Fibroblast of the conjunctiva (primary cell): ENCODE results near the gene TAF6.

Experiments
- DNase-seq: peaks from one replicate; pipeline ENCODE4 v3.0.0-alpha.2; 2010; ENCODE audit warnings: low read depth

TAF6 gene

DNA sequence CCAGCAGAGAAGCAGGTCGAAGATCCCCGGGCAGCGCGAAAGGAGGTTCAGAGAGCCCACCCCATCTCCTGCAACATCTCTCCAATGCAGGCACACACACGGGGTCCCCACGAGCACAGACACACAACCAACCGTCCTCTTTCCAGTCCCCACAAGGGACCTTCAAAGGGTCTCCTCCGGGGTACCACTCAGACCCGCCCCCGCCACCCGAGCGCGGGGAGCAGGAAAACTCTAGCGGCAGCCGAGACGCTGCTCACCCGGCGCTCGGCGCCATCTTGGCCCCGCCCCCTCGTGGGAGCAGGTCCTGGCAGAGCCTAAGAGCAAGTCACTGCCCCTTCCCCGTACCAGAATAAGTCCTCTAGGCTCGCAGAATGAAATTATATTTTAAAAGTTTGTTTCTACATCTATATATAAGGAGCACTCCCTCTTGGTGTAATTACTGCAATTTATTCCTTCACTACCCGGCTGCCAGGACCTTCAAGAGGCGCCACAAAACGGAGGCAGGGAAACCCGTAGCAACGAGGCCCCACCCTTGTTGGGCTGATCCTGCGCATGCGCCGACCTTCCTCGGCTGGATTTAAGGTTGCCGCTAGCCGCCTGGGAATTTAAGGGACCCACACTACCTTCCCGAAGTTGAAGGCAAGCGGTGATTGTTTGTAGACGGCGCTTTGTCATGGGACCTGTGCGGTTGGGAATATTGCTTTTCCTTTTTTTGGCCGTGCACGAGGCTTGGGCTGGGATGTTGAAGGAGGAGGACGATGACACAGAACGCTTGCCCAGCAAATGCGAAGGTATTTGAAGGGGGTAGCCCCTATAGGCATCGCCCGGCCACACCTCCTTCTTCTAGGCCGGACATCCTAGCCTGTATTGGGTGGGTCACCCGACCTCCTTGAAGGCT lies at the start of gene TAF6, which contains the start of gene CNPY4:
TSS of gene TAF6 (minus strand) at position 287 of the 898 bp plus-strand sequence. CDS start 5,149 bp downstream, outside the sequence.
TSS of gene CNPY4 (plus strand) at position 563 of the 898 bp plus-strand sequence. CDS start at position 674, 111 bp downstream.
- DNase-seq: peak; percentile 92

DNA sequence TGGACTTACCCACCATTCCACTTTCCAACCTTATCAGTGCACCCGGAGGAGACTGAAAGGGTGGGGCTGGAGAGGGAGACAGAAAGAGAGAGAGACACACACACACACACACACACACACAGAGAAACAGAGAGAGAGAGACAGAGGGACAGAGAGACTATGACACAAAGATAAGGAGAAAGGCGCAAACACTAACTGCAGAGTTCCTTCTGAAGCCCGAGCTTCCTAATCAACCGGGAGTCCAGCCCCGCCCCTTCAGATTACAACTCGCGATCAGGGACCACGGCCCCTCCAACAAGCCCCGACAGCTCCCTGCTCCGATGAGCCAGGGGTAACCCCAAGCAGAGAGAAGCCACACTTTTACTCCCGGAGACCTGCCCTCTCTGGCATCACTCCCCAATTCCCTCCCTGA lies 48.8 kb upstream of the TAF6 start:
- DNase-seq: no peak

DNA sequence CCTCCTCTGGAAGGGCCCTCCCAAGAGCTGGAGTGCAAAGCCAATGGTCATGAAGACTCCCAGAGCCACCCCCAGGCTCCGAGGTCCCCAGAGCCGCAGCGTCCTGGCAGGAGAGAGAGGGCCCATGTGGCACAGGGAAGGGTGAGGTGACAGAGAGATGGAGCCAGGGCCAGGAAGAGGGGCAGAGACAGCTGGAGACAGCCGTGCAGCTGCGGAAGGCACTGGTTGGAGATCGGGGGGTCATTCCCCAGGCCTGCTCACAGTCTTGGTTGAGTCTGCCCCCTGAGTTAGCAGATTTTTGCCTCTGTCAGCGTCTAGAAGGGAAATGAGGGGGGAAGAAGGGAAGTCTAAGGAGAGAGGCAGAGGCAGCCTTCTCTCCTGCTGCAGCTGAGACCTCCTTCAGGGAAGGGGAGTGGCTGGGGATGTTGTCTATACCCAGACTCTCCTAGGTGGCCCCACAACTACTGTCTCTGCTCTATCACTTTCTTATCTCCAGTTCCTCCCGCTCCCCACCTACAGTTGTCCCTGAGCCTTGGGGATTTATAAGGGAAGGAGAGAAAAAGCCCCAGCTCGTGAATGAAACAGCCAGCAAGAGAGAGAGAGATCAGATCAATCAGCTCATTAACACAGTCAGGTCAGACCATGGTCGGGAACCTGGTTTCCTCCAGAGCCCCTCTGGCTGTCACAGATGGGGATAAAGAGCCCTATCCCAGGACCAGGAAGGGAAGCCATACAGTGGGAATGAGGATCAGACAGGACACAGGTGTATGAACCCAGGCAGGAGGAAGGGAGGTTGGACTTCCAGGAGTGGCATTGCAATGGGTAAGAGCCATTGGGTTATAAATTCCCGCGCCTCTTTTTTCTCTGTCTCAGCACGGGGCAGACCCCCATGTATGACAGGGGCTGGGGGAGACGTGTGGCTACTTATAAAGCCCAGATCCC lies 48.1 kb upstream of the TAF6 start:
- DNase-seq: no peak

DNA sequence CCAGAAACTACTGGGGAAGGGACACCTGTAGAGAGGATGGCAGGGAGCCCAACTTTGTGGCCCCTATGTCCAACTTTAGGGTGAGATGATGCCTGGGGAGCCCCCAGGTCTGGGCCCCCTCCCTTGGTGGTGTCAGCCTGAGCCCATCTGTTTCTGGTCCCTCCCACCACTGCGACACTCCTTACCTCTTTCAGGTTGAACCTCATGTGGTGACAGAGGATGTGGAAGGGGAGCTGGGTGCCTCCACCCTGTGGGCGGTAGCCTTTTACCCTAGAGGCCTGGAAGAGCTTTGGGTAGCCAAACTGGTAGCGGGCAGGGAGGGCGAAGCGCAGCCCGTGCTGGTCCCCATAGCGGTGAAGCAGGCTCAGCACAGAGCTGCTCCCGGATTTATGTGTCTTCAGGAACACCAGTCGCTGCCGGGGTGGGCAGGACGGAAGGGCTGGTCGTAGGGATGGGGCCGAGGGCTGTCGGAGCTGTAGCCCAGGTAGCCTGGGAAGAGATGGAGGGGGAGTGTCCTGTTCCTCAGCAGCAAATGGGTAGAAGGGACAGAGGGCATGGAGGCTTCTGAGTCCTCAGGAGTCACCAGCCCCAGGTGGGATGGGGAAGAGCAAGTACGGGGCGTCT lies 47.3 kb upstream of the TAF6 start:
- no peak for DNase-seq

DNA sequence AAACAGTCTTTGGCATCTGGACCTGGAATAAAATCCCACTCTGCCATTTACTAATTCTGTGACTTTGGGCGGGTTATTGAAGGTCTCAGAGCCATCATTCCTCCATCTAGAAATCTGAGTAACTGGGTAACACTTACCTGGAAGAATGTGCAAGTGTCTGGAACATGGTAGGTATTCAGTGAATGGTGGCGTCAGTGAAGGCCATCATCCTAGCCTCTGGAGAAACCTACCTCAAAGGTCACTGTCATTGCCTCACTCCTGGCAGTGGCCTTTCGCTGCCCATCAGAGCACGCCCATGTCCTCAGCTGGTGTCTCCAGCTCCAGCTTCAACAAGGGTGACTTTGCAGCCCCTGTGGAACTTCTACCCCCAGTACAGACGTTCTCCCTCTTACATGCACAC lies 44.7 kb upstream of the TAF6 start:
- DNase-seq: no peak

GRCh38 chr7:100163006-100163531 lies 43.9 kb upstream of the TAF6 start:
- no peak for DNase-seq

DNA sequence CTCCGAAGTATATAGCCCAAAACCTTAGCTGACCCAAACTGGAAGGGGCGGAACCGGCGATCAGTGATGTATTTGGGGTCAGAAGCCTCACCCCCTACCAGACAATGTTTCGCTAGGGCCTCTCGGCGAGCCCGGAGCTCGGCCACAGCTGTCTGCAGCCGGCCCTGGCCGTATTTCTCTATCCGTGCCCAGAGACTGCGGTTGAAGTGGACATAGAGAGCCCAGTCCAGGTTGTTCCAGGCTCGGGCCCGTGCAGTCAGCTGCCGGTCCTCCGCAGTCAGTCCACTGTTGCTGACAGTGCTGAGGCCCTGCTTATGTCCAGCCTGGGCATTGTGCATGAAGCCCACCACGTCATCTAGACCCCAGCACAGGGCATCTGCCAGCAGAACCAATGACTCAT lies 40.9 kb upstream of the TAF6 start:
- no peak for DNase-seq

GRCh38 chr7:100159099-100159623 lies 40.0 kb upstream of the TAF6 start:
- no peak for DNase-seq

GRCh38 chr7:100158229-100159098 lies 39.3 kb upstream of the TAF6 start, which contains the start of gene TRAPPC14:
Gene TRAPPC14 (minus strand): TSS chr7:100158723. CDS start chr7:100158499, 224 bp downstream.
- peak; percentile 47 for DNase-seq

- no peak for DNase-seq
These were observed 38.4 kb upstream of the TAF6 start for GRCh38 chr7:100157334-100158228.

DNA sequence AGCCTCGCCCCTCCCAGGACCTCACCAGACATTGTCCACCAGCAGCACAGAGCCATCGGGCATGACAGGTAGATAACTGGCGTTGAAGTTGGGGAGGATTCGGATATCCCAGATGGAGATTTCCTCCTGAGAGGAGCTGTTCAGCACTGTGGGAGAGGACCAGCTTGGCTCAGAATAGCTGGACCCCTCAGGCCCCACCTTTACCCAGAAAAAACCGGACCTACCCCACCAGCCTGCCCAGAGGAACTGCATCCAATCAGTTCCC lies 37.8 kb upstream of the TAF6 start:
- DNase-seq: no peak

DNA sequence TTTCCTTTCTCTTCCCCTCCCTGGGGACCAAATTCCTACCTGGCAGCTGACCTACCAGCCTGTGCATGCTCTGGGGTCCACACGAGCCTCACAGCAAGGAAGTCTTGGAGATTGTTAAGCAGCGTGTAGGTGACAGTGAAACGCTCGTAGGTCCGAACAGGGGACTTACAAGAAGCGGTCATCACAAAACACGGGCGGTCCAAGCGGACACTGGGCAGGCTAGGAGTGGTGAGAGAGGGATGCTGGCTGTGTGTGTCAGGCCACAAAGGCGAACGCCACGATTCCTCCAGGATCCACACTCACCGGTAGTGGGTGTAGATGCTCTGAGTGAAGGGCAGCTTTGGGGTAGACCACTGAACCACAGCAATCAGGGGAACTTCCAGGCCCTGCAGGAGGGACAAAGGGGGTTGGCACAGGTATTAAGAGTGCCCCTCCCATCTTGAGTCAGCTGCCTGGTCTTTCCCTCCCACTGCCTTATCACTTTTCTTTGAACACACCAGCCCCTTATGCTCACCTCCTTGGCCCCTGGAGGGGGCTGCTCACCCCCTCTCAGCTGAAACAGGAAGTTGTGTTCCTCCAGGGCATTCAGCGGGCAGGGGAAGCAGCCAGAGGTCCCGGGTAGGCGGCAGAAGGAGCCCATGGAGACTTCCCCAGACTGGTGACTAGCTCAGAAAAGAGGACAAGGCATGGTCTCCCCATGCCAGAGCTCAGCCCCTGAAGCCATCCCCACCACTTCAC lies 37.3 kb upstream of the TAF6 start:
- no peak for DNase-seq

DNA sequence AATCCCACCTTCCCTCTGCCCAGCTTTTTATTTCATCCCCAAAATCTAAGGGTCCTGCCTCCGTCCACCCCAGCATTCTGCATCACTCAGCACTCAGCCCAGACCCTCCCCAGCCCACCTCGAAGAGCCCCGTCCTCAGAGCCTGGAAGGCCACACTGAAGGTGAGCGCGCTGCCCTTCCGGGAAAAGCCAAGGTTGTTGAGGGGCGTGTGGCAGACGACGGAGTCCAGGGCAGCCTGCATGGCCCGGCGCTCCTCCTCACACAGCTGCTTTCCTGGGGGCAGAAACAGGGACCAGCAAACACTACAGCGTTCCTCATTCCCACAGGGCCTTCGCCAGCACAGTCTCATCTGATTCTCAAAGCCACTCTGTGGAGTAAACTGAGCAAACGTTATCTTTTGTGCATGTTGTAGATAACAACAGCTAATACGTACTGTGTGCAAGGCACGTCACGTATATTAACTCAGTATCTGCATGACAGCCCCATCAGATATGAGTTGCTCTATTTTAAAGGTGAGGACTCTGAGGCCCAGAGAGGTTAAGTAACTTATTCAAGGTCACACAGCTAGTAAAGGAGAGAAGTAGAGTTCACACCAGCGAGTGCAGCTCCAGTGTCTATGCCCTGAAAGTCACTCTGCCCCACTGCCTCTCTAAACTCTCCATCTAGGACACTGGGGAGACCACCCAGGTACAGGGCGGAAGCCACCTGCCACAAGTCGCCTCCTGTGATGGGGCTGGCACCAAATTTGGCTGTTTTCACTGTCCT lies 36.6 kb upstream of the TAF6 start:
- DNase-seq: no peak

GRCh38 chr7:100154651-100155491 lies 35.7 kb upstream of the TAF6 start:
- DNase-seq: no peak

DNA sequence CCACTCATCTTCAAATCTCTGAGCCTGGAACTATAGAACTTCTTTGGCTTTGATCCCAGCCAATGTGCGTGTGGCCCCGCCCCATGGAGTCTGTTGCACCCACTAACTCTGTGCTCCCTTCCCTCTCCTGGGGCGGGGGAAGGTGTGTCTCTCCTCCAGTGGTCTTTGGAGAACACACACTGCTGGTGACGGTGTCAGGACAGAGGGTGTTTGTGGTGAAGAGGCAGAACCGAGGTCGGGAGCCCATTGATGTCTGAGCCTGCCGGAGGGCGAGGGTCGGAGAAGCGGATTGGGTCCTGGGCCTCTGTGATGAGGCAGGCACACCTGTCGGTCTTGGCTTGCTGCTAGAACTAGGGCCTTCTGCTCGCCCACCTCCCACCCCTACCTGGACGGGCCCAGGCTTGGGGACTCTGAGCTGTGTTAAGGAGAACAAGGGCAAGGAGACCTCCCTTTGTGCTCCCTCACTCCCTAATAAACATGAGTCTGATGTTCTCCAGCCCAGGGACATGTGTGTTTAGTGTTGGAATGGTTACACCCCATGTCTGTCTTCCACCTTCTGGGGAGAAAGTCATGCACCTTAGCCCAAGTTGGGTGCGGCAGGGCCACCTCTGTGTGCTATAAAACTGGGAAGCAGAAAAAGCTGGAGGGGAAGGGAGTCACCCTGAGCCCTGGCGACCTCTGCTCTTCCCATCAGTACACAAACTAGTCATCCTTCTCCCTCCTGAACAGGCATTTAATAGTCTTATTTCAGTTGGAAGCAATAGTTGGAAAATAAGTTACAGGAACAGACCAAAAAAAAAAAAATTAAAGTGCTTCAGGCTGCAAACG lies 34.8 kb upstream of the TAF6 start:
- no peak for DNase-seq

DNA sequence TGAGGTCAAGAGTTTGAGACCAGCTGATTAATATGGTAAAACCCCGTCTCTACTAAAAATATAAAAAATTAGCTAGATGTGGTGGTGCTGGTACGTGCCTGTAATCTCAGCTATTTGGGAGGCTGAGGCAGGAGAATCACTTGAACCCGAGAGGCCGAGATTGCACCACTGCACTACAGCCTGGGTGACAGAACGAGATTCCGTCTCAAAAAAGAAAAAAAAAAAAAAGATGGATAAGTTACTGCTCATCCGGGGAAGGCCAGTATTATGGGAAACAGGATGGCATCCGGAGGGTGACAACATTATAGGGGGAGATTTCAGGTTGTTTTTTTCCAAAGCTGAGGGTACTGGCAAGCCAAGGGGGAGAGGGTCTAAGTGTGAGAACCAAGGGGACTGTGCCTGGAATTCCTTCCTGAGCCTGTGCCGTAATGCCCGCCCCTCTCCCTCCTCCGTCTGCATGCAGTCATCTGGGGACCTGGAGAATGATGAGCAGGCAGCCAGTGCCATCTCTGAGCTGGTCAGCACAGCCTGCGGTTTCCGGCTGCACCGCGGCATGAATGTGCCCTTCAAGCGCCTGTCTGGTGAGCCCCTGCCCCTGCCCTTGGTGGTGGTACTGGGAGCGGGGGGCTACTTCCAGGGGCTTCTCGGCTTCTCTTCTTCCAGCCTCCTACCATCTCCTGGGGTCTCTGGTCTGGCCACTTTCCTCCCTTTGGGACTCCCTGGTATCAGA lies 33.9 kb upstream of the TAF6 start:
- DNase-seq: no peak
